ENCODE data around the gene FMO1. TPM values are rescaled to one million over a fixed set of nuclear protein-coding genes. Genes with fewer than 3 reads are reported as not detected.

FMO1 gene
- total and polyA plus RNA-seq, 2 of the 8 experiments (the other 6 are each of a cell fraction or from before 2014, with no cell fraction given) = 0.11 TPM; not detected in 1

DNA sequence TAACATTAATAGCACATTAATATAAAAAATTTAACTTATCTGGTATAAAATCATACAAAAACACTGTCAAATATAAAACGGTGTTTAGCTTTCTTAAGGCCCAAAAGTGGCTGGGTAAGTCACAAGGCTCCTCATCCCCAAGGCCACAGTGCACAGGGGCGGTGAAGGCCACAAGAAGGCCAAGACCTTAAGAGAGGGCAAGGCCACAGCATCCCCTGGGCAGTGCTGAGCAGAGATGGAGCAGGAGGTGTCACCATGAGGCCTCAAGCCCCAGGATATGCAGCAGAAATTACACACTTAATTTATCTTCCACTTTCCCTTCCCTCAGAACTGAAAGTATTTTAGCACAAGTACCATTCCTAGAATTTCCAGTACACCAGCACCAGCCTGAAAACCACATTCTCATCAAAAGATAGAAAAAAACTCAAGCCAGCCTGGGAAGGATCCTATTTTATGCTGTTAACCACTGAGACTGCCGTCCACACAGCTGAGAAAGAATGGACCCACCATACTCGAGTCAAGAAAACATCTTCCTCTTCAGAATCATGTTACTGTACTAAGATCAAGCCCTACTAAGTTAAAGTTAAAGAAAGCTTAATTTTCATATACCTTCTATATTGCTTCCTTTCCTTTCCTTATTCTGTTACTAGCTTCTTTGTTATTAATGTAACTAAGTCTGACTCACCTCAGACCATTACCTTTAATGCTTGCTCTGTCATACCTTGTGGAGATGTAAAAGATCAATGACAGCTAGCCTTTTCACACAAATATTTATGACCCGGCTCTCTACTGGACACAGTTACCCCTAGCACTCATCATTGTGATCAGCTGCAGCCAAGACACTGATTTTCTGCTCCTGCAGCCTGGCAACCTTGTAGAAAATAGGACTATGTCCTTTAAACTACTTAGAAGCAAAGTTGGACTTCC lies 26.4 kb upstream of the FMO1 start:
- Histone ChIP-seq H3K23ac (ENCODE audit: insufficient read length) (no peak overlapping the region), H2BK12ac (ENCODE audit: low read depth, low read length) (peak overlapping the region; percentile 98; the same call in 1 of the 2 replicates), H3K4me1 (replicated peaks in 1 of 4; ENCODE audit: control insufficient read depth in 3 of 4, insufficient read depth in 4 of 4, low read length in 3 of 4) (peaks cover 2 to 19% (median 14%) of the 10 kb centered on the region in 4 experiments; a peak in 6 of 7 replicates), H3K27ac (ENCODE audit: low read depth, low read length) (peak overlapping the region; percentile 42; the same call in 1 of the 2 replicates), H2BK15ac (ENCODE audit: low read length) (no peak overlapping the region), H4K8ac (ENCODE audit: extremely low read depth, insufficient read depth, low read length) (no peak overlapping the region), H3K36me3 (ENCODE audit: control insufficient read depth in 2 of 4, insufficient read depth in 4 of 4, low read length in 3 of 4) (peaks cover 0 to 7% (median 3%) of the 10 kb centered on the region in 4 experiments; a peak in 2 of 8 replicates), H2BK20ac (ENCODE audit: low read length) (peak overlapping the region; percentile 82), H3K4me3 (ENCODE audit: extremely low read depth in 1 of 4, insufficient read depth in 2 of 4, low read depth in 3 of 4, low read length in 4 of 4) (no peak overlapping the region; a peak in 1 of 8 replicates), H2BK5ac (ENCODE audit: low read depth, low read length) (peak overlapping the region; percentile 98), H3K18ac (ENCODE audit: extremely low read depth, low read length) (peak overlapping the region; percentile 93), H3K14ac (ENCODE audit: insufficient read length) (no peak overlapping the region), H3K9ac (replicated peaks in 1 of 4; ENCODE audit: extremely low read depth in 1 of 4, low read depth in 3 of 4, low read length in 3 of 4) (no peak overlapping the region), H2AFZ (ENCODE audit: low read length) (no peak overlapping the region), H3K56ac (replicated peaks; ENCODE audit: insufficient read length, low read depth, low read length) (no peak overlapping the region), H3K79me1 (ENCODE audit: low read depth, low read length) (no peaks in the 10 kb centered on the region), H4K5ac (ENCODE audit: insufficient read length, low read depth, low read length) (peak overlapping the region; percentile 85), H3K27me3 (replicated peaks in 1 of 4; ENCODE audit: control insufficient read depth in 3 of 4, extremely low read depth in 1 of 4, insufficient read depth in 3 of 4, low read length in 3 of 4) (no peaks in the 10 kb centered on the region), H3K23me2 (ENCODE audit: low read depth, low read length) (no peaks in the 10 kb centered on the region; the same call in 1 of the 2 replicates), H4K91ac (replicated peaks; ENCODE audit: insufficient read length, low read length) (peak overlapping the region; percentile 84), H4K20me1 (replicated peaks in 1 of 2; ENCODE audit: control insufficient read depth in 1 of 2, insufficient read depth in 2 of 2, low read length in 2 of 2) (no peaks in the 10 kb centered on the region), H2BK120ac (replicated peaks; ENCODE audit: low read depth, low read length) (peak overlapping the region; percentile 85), H3K79me2 (ENCODE audit: control insufficient read depth in 1 of 2, insufficient read depth in 2 of 2, low read length in 2 of 2) (no peaks in the 10 kb centered on the region), H3K4ac (replicated peaks; ENCODE audit: insufficient read length, low read depth, low read length) (peak overlapping the region; percentile 17), H3K4me2 (ENCODE audit: insufficient read depth in 1 of 2, low read depth in 2 of 2, low read length in 2 of 2) (peak overlapping the region in 1 of 2 experiments; percentile 62; a peak in 2 of 4 replicates), H3K9me3 (ENCODE audit: insufficient read depth in 2 of 2, low read depth in 1 of 2, low read length in 1 of 2) (peaks cover 5 to 6% of the 10 kb centered on the region in 2 experiments; a peak in 2 of 4 replicates), H2AK5ac (ENCODE audit: low read depth, low read length) (peak overlapping the region; percentile 98; the same call in 1 of the 2 replicates)
- DNase-seq (ENCODE audit: low read depth in 1 of 2, low spot score in 2 of 2) (no peak), FAIRE-seq (no peak)
- 83% methylated on average over 5 of the region's 5 CpGs; no CpG with 5 or more reads in 1 of the 2 experiments for WGBS, 2 experiments (ENCODE audit: extremely low coverage in 1 of 2, insufficient coverage in 1 of 2, insufficient read length in 1 of 2, insufficient replicate concordance in 2 of 2, low coverage in 1 of 2, low lambda C conversion rate in 2 of 2, missing lambda C conversion rate in 1 of 2)
- ChIA-PET CTCF (ENCODE audit: partially characterized antibody) (interaction anchor here (1.3 to 2.5 kb wide), 7 partner anchors 8 to 254 kb away, joined by 3 to 19 read pairs (median 5); partner anchors contain the start of genes FMO2 and FMO4), POLR2A (ENCODE audit: partially characterized antibody) (no interaction called here)
- TF ChIP-seq SUZ12 (IDR thresholded peaks at IDR 0.05; ENCODE audit: low read length) = no peak
- TF ChIP-seq RFX5 (IDR thresholded peaks at IDR 0.05; ENCODE audit: borderline replicate concordance, low read depth, low read length) = no peak

All from H1 (cell line).